ENCODE measurements around the gene LRIG1. TPM values are rescaled to one million over a fixed set of nuclear protein-coding genes. Genes with fewer than 3 reads are reported as not detected.

Gene LRIG1
- total RNA-seq, 6 experiments from 2014 or later, result 15.8 to 23.2 (median 17.8) TPM

DNA sequence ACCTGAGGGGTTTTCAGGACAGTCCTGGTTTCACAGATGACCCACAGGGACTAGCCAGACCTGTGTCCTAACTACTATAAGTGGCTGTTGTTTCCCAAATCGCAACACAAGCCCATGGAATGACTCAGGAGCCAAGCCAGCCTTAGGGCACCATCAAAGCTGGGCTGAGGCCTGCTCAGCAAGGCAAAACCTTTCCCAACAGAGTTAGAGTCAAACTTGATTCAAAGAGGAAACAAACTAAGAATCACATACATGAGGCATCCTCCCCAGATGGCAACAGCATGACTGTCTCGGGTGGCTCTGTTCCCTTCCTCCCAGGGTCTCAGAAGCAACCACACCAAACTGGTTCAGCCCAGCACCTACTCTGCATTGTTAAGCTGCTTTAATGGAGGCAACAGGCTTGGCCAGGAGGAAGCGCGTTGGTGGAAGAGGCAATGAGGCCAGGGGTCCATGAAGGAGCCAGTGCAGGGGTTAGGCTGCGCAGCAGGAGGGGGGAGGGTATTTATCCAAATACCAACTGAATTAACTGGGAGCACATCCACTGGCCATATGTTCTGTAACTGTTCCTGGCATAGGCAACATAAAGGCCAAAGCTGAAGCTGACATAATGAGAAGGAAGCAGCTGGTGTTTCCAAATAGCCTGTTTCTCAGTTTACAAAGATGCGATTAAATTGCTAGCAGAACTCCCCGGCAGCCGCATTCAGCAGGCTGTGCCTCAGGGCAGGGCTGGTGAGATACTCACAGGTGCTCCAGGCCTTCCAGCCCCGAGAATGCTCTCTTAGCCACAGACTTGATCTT, 102.4 kb downstream of the LRIG1 start:
- intact Hi-C loops (cut with DNase I), result no loop called here
- no peak for TF ChIP-seq POLR2A (IDR thresholded peaks at IDR 0.05)
- TF ChIP-seq, protein P1, sequence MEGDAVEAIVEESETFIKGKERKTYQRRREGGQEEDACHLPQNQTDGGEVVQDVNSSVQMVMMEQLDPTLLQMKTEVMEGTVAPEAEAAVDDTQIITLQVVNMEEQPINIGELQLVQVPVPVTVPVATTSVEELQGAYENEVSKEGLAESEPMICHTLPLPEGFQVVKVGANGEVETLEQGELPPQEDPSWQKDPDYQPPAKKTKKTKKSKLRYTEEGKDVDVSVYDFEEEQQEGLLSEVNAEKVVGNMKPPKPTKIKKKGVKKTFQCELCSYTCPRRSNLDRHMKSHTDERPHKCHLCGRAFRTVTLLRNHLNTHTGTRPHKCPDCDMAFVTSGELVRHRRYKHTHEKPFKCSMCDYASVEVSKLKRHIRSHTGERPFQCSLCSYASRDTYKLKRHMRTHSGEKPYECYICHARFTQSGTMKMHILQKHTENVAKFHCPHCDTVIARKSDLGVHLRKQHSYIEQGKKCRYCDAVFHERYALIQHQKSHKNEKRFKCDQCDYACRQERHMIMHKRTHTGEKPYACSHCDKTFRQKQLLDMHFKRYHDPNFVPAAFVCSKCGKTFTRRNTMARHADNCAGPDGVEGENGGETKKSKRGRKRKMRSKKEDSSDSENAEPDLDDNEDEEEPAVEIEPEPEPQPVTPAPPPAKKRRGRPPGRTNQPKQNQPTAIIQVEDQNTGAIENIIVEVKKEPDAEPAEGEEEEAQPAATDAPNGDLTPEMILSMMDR (IDR thresholded peaks at IDR 0.05), result no peak
- H3K4me1 ChIP-seq, result peaks cover 0 to under 1% (median 0%) of the 10 kb centered on the region in 4 donors
- H3K27ac ChIP-seq, result no peak overlapping the region
- H3K9me3 ChIP-seq, result no peaks in the 10 kb centered on the region
- peaks cover 0 to 29% (median 6%) of the 10 kb centered on the region in 4 donors for H3K36me3 ChIP-seq
- 98% methylated on average over 5 of the region's 9 CpGs for WGBS (ENCODE audit: insufficient coverage, low coverage, low lambda C conversion rate, missing lambda C conversion rate)
- H3K27me3 ChIP-seq, result no peaks in the 10 kb centered on the region
- no peak for ATAC-seq
- DNase-seq, result no peak
- H3K4me3 ChIP-seq, result no peak overlapping the region

DNA sequence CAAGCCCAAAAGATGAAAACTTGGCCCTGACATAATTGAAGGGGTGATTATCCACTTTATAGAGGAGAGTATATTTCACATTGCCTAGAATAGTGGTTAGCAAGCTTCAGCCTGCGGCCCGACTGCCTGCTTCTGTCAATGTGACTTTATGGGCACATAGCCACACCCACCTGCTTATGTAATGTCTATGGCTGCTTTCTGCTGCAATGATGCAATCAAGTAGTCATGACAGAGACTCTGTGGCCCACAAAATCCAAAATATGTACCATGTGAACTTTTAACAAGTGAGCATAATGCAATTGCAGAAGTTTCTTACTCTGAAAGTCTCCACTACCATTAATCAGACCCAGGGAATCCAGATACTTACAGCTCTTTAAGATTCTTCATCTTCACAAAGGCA, 103.1 kb downstream of the LRIG1 start:
- peak in 1 of 4 donors; percentile 25 for ATAC-seq
- intact Hi-C loops (cut with DNase I), result no loop called here
- no peak overlapping the region for H3K27ac ChIP-seq
- no peaks in the 10 kb centered on the region for H3K9me3 ChIP-seq
- no peaks in the 10 kb centered on the region for H3K27me3 ChIP-seq
- no peak overlapping the region for H3K4me3 ChIP-seq
- peaks cover 0 to 36% (median 7%) of the 10 kb centered on the region in 4 donors for H3K36me3 ChIP-seq
- TF ChIP-seq, protein P1 (IDR thresholded peaks at IDR 0.05), result no peak
- no peak for TF ChIP-seq POLR2A (IDR thresholded peaks at IDR 0.05)
- no peak for DNase-seq
- WGBS (ENCODE audit: insufficient coverage, low coverage, low lambda C conversion rate, missing lambda C conversion rate), result no CpG with 5 or more reads among the region's 2 CpGs
- no peaks in the 10 kb centered on the region for H3K4me1 ChIP-seq

DNA sequence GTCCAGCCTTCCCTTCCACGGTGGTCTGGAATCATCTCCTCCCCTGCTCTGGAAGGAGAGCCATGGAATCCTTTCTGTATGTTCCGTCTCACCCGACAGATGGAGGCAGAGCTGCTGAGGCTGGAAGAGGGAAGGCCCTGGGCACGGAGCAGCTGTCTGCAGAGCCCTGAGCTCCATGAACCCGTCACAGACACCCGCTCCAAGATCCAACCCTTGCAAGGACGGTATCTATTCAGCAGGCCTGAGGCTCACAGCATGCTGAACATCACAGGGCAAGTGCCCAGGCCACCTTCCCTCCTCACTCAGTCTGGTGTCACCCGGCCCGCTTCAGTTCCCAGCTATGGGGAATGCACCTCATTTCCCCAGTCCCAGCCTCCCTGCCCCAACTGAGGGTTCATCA, 103.9 kb downstream of the LRIG1 start:
- peaks cover 0 to 37% (median 7%) of the 10 kb centered on the region in 4 donors for H3K36me3 ChIP-seq
- no peaks in the 10 kb centered on the region for H3K27me3 ChIP-seq
- TF ChIP-seq, protein P1 (IDR thresholded peaks at IDR 0.05), result no peak
- no peak for TF ChIP-seq POLR2A (IDR thresholded peaks at IDR 0.05)
- H3K9me3 ChIP-seq, result no peaks in the 10 kb centered on the region
- ATAC-seq, result no peak
- H3K4me3 ChIP-seq, result no peak overlapping the region
- DNase-seq, result no peak
- no peak overlapping the region for H3K27ac ChIP-seq
- intact Hi-C loops (cut with DNase I), result no loop called here
- 90% methylated on average over 6 of the region's 9 CpGs for WGBS (ENCODE audit: insufficient coverage, low coverage, low lambda C conversion rate, missing lambda C conversion rate)
- no peaks in the 10 kb centered on the region for H3K4me1 ChIP-seq

GRCh38 chr3:66396161-66396760, 104.6 kb downstream of the LRIG1 start:
- no peak for ATAC-seq
- H3K27me3 ChIP-seq, result no peaks in the 10 kb centered on the region
- no peaks in the 10 kb centered on the region for H3K9me3 ChIP-seq
- H3K4me3 ChIP-seq, result no peak overlapping the region
- no peak overlapping the region for H3K27ac ChIP-seq
- TF ChIP-seq POLR2A (IDR thresholded peaks at IDR 0.05), result no peak
- TF ChIP-seq, protein P1 (IDR thresholded peaks at IDR 0.05), result no peak
- peaks cover 0 to 37% (median 7%) of the 10 kb centered on the region in 4 donors for H3K36me3 ChIP-seq
- 90% methylated on average over 7 of the region's 13 CpGs for WGBS (ENCODE audit: insufficient coverage, low coverage, low lambda C conversion rate, missing lambda C conversion rate)
- intact Hi-C loops (cut with DNase I), result no loop called here
- no peak for DNase-seq
- H3K4me1 ChIP-seq, result no peaks in the 10 kb centered on the region
